Measurements from ENCODE around the gene CLDN12.
"Not testable (repeated sequence)": the region's sequence is repeated elsewhere in the genome, so short reads cannot be mapped to it uniquely, and the experiment has no call there.

Gene CLDN12

GRCh38 chr7:90430614-90431460, 27.6 kb downstream of the CLDN12 start:
- in situ Hi-C loops (cut with MboI; ENCODE audit: low sequenced_read_pairs), result no loop called here

GRCh38 chr7:90432752-90433151, 29.5 kb downstream of the CLDN12 start:
- in situ Hi-C loops (cut with MboI; ENCODE audit: low sequenced_read_pairs), result no loop called here

DNA sequence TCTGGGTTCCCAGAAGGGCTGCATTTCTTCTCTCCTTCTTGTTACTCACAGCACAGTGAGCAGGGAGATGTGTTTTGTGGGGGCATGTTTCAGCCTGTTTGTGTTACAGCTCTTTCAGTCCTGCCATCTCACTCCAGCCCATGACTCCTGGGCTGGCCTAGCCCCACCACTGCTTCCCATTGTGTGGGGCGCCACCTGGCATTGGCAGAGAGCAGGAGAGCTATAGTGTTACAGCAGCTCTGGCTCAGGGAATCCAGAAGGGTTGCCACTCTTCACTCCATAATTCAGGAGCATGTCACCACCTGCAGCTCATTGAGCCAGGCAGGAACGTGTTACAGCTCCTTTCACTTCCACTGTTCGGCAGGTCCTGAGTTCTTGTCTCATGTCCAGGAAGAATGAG, 30.0 kb downstream of the CLDN12 start:
- in situ Hi-C loops (cut with MboI; ENCODE audit: low sequenced_read_pairs), result no loop called here

- in situ Hi-C loops (cut with MboI; ENCODE audit: low sequenced_read_pairs), result no loop called here
These were observed 42.4 kb downstream of the CLDN12 start for GRCh38 chr7:90445633-90446032.

GRCh38 chr7:90446137-90446899, 43.1 kb downstream of the CLDN12 start:
- in situ Hi-C loops (cut with MboI; ENCODE audit: low sequenced_read_pairs), result no loop called here

- in situ Hi-C loops (cut with MboI; ENCODE audit: low sequenced_read_pairs), result no loop called here
These were observed 50.1 kb downstream of the CLDN12 start for GRCh38 chr7:90453259-90453891.

GRCh38 chr7:90453931-90454330, 50.7 kb downstream of the CLDN12 start:
- in situ Hi-C loops (cut with MboI; ENCODE audit: low sequenced_read_pairs), result no loop called here

DNA sequence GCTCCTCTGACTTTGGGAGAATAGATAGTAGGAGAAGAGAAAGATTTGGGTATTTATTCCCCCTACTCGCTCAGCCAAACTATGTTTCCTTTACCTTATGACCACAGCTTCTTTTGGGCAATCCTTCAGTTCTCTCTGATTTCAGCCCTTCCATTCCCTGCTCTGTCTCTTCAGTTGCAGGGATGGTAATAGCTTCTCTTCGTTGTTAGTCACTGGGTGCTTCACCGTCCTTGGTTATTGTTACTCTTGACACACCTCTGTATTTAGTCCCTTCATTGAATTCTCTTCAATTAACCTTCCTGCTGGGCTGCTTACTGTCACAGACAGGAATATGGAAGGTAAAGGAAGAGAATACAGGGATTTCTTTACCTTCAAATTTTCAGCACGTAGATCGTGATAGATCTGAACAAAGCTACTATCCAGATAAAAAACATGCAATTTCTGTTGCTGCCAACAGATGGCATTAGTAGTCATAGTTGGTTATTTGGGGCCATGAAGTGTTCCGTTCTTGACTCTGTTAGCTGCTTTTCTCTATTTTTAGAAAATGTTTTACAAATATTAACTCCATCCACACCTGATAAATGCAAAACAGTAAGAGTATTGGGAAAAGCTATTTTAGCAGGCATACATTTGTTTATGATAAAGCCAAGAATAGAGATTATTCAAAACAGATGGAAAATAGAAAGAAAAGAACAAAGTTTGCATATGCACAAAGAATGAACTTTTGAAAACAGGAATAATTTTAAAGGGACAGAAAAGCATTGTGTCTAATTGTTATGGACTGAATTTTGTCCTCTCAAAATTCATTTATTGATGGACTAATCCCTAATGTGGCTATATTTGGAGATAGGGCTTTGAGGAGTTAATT, 52.1 kb downstream of the CLDN12 start:
- in situ Hi-C loops (cut with MboI; ENCODE audit: low sequenced_read_pairs), result no loop called here

DNA sequence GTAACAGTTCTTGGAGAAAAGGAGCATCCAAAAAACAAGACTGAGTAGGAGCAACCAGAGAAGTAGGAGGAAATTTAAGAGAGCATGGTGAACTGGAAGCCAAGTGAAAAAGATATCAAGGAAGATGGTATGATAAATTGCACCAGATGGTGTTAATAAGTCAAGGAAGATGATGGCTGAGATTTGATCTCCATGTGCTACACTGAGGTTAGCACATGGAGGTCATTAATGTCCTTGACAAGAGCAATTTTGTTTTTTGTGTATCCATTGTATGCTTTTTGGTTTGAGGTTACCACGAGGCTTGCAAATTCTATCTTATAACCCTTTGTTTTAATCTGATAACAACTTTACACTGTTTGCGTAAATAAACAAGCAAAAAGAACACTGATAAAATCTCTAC, 54.8 kb downstream of the CLDN12 start:
- in situ Hi-C loops (cut with MboI; ENCODE audit: low sequenced_read_pairs), result no loop called here

- in situ Hi-C loops (cut with MboI; ENCODE audit: low sequenced_read_pairs), result no loop called here
These were observed 56.6 kb downstream of the CLDN12 start for GRCh38 chr7:90459888-90460287.

- in situ Hi-C loops (cut with MboI; ENCODE audit: low sequenced_read_pairs), result no loop called here
These were observed 58.0 kb downstream of the CLDN12 start for GRCh38 chr7:90461219-90461618.

- in situ Hi-C loops (cut with MboI; ENCODE audit: low sequenced_read_pairs), result not testable (repeated sequence)
These were observed 59.9 kb downstream of the CLDN12 start for GRCh38 chr7:90463151-90463628.

Measured in HL-60/S4 (cell line).